ENCODE measurements around the gene TENT5A. TPM values are rescaled to one million over a fixed set of nuclear protein-coding genes. Genes with fewer than 3 reads are reported as not detected.

TENT5A gene
- total and polyA plus RNA-seq, 4 donors = 4.0 to 13.6 (median 11.4) TPM

DNA sequence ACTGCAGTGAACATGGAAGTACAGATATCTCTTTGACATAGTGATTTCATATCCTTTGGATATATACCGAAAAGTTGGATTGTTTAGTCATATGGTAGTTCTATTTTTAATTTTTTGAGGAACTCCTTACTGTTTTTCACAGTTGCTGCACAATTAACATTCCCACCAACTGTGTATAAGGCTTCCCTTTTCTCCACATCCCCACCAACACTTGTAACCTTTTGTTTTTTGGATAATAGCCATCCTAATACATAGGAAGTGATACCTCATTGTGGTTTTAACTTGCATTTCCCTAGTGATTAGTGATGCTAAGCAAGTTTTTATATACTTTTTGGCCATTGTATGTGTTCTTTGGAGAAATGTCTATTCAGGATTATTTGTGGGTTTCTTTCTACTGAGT, 45.1 kb upstream of the TENT5A start:
- Histone ChIP-seq H3K4me3 (ENCODE audit: low read depth in 1 of 3, low read length in 3 of 3) (no peak overlapping the region), H3K36me3 (ENCODE audit: control insufficient read depth in 4 of 4, insufficient read depth in 3 of 4, low read depth in 1 of 4, low read length in 3 of 4) (no peaks in the 10 kb centered on the region), H3K27me3 (ENCODE audit: control insufficient read depth in 4 of 4, insufficient read depth in 4 of 4, low read length in 3 of 4) (no peaks in the 10 kb centered on the region), H3K27ac (ENCODE audit: low read depth in 1 of 2, low read length in 2 of 2) (no peak overlapping the region), H3K9ac (ENCODE audit: low read depth in 1 of 2, low read length in 2 of 2) (no peak overlapping the region), H3K9me3 (ENCODE audit: control insufficient read depth in 4 of 4, low read length in 3 of 4) (no peaks in the 10 kb centered on the region), H3K4me1 (ENCODE audit: control insufficient read depth in 4 of 4, insufficient read depth in 4 of 4, low read length in 3 of 4) (no peaks in the 10 kb centered on the region)
- TF ChIP-seq GABPA (IDR thresholded peaks at IDR 0.05 in 1 of 2, conservative IDR thresholded peaks at IDR 0.05 in 1 of 2) (no peak), FOXA2 (IDR thresholded peaks at IDR 0.05) (no peak), YY1 (IDR thresholded peaks at IDR 0.05) (no peak), SP1 (IDR thresholded peaks at IDR 0.05) (no peak), RXRA (IDR thresholded peaks at IDR 0.05) (no peak), JUND (IDR thresholded peaks at IDR 0.05) (no peak), NR2F2 (IDR thresholded peaks at IDR 0.05) (no peak), RAD21 (IDR thresholded peaks at IDR 0.05) (no peak)
- TF ChIP-seq, protein P1, sequence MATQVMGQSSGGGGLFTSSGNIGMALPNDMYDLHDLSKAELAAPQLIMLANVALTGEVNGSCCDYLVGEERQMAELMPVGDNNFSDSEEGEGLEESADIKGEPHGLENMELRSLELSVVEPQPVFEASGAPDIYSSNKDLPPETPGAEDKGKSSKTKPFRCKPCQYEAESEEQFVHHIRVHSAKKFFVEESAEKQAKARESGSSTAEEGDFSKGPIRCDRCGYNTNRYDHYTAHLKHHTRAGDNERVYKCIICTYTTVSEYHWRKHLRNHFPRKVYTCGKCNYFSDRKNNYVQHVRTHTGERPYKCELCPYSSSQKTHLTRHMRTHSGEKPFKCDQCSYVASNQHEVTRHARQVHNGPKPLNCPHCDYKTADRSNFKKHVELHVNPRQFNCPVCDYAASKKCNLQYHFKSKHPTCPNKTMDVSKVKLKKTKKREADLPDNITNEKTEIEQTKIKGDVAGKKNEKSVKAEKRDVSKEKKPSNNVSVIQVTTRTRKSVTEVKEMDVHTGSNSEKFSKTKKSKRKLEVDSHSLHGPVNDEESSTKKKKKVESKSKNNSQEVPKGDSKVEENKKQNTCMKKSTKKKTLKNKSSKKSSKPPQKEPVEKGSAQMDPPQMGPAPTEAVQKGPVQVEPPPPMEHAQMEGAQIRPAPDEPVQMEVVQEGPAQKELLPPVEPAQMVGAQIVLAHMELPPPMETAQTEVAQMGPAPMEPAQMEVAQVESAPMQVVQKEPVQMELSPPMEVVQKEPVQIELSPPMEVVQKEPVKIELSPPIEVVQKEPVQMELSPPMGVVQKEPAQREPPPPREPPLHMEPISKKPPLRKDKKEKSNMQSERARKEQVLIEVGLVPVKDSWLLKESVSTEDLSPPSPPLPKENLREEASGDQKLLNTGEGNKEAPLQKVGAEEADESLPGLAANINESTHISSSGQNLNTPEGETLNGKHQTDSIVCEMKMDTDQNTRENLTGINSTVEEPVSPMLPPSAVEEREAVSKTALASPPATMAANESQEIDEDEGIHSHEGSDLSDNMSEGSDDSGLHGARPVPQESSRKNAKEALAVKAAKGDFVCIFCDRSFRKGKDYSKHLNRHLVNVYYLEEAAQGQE (IDR thresholded peaks at IDR 0.05) = no peak
- TF ChIP-seq, protein P2, sequence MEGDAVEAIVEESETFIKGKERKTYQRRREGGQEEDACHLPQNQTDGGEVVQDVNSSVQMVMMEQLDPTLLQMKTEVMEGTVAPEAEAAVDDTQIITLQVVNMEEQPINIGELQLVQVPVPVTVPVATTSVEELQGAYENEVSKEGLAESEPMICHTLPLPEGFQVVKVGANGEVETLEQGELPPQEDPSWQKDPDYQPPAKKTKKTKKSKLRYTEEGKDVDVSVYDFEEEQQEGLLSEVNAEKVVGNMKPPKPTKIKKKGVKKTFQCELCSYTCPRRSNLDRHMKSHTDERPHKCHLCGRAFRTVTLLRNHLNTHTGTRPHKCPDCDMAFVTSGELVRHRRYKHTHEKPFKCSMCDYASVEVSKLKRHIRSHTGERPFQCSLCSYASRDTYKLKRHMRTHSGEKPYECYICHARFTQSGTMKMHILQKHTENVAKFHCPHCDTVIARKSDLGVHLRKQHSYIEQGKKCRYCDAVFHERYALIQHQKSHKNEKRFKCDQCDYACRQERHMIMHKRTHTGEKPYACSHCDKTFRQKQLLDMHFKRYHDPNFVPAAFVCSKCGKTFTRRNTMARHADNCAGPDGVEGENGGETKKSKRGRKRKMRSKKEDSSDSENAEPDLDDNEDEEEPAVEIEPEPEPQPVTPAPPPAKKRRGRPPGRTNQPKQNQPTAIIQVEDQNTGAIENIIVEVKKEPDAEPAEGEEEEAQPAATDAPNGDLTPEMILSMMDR (IDR thresholded peaks at IDR 0.05; ENCODE audit: low read depth, low read length, missing input control) = no peak
- TF ChIP-seq, protein P3, sequence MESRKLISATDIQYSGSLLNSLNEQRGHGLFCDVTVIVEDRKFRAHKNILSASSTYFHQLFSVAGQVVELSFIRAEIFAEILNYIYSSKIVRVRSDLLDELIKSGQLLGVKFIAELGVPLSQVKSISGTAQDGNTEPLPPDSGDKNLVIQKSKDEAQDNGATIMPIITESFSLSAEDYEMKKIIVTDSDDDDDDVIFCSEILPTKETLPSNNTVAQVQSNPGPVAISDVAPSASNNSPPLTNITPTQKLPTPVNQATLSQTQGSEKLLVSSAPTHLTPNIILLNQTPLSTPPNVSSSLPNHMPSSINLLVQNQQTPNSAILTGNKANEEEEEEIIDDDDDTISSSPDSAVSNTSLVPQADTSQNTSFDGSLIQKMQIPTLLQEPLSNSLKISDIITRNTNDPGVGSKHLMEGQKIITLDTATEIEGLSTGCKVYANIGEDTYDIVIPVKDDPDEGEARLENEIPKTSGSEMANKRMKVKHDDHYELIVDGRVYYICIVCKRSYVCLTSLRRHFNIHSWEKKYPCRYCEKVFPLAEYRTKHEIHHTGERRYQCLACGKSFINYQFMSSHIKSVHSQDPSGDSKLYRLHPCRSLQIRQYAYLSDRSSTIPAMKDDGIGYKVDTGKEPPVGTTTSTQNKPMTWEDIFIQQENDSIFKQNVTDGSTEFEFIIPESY (IDR thresholded peaks at IDR 0.05) = no peak
- TF ChIP-seq, protein P4, sequence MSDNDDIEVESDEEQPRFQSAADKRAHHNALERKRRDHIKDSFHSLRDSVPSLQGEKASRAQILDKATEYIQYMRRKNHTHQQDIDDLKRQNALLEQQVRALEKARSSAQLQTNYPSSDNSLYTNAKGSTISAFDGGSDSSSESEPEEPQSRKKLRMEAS (IDR thresholded peaks at IDR 0.05) = no peak
- WGBS = 75% methylated on average over 1 of the region's 1 CpG
- DNase-seq (ENCODE audit: low spot score) = no peak

DNA sequence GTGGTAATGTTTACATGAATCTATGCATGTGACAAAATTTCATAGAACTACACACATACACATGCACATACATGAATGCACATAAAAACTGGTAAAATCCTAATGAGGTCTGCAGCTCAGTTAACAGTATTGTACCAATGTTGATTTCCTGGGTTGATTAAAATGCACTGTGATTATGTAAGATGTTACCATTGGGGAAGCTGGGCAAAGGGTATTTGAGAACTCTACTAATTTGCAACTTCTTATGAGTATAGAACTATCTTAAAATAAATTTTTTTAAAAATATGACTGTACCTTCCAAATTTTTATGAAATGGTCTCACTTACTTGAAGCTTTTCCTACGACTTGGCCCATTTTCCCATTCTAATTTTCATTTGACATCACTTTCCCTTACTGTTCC, 43.4 kb upstream of the TENT5A start:
- Histone ChIP-seq H3K9me3 (ENCODE audit: control insufficient read depth in 4 of 4, low read length in 3 of 4) (no peaks in the 10 kb centered on the region), H3K27ac (ENCODE audit: low read depth in 1 of 2, low read length in 2 of 2) (no peak overlapping the region), H3K36me3 (ENCODE audit: control insufficient read depth in 4 of 4, insufficient read depth in 3 of 4, low read depth in 1 of 4, low read length in 3 of 4) (no peaks in the 10 kb centered on the region), H3K4me3 (ENCODE audit: low read depth in 1 of 3, low read length in 3 of 3) (no peak overlapping the region), H3K4me1 (ENCODE audit: control insufficient read depth in 4 of 4, insufficient read depth in 4 of 4, low read length in 3 of 4) (no peaks in the 10 kb centered on the region), H3K27me3 (ENCODE audit: control insufficient read depth in 4 of 4, insufficient read depth in 4 of 4, low read length in 3 of 4) (no peaks in the 10 kb centered on the region), H3K9ac (ENCODE audit: low read depth in 1 of 2, low read length in 2 of 2) (no peak overlapping the region)
- no peak for TF ChIP-seq NR2F2 (IDR thresholded peaks at IDR 0.05)
- TF ChIP-seq, protein P4 (IDR thresholded peaks at IDR 0.05) = no peak
- TF ChIP-seq HNF4A (conservative IDR thresholded peaks at IDR 0.05) = no peak
- WGBS = 89% methylated on average over 1 of the region's 1 CpG
- no peak for DNase-seq (ENCODE audit: low spot score)

Data from liver (tissue), 9 donors.